ENCODE measurements around the gene EPN3.

DNA sequence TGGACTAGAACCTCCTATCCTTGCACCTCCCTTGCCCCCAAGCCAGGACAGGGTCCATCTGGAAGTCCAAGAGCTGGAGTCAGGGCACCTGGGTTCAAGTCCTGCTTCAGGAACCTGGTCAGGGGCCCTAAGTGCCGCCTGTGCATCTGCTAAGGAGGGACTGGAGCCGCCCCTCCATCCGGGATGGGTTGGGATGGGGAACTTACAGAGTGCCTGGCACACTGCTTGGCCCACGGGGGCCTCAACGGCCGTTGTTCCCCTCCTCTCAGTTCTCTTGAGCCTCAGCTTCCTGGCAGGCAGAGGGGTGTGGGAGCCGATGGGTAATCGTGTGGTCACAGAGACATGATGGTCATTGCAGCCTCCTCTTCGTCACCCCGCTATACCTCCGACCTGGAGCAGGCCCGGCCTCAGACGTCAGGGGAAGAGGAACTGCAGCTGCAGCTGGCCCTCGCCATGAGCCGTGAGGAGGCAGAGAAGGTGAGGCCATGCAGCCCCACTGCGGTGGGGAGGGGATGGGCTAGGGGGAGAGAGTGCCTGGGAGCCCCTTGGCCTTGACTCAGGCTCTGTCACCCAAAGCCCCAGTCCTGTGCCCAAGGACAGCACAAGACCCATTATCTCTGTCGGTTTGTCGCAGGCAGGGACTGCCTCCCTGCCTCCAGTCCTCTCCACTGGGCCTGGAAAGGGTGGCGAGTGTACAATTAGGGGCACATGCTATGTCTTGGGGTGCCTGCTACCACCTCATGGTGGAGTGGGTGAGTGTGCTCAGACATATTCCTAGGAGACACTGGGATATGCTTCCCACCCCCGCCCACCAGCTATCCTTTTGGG lies 5.4 kb downstream of the EPN3 start:
- TF ChIP-seq, protein P1, sequence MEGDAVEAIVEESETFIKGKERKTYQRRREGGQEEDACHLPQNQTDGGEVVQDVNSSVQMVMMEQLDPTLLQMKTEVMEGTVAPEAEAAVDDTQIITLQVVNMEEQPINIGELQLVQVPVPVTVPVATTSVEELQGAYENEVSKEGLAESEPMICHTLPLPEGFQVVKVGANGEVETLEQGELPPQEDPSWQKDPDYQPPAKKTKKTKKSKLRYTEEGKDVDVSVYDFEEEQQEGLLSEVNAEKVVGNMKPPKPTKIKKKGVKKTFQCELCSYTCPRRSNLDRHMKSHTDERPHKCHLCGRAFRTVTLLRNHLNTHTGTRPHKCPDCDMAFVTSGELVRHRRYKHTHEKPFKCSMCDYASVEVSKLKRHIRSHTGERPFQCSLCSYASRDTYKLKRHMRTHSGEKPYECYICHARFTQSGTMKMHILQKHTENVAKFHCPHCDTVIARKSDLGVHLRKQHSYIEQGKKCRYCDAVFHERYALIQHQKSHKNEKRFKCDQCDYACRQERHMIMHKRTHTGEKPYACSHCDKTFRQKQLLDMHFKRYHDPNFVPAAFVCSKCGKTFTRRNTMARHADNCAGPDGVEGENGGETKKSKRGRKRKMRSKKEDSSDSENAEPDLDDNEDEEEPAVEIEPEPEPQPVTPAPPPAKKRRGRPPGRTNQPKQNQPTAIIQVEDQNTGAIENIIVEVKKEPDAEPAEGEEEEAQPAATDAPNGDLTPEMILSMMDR (IDR thresholded peaks at IDR 0.05): no peak
- TF ChIP-seq POLR2A (IDR thresholded peaks at IDR 0.05): no peak

Data from uterus (tissue), 2 donors.